Liver (tissue), 9 donors: ENCODE measurements around the gene SPEG. TPM values are rescaled to one million over a fixed set of nuclear protein-coding genes. Genes with fewer than 3 reads are reported as not detected.

Experiments used
- DNase-seq: peaks from one replicate; pipeline ENCODE4 v3.0.0-alpha.2; 2017; ENCODE audit warnings: low spot score
- H3K27ac ChIP-seq, 2 donors: one replicate each; pipeline ENCODE4 v1.7.0; 2013; ENCODE audit warnings: inconsistent platforms in 2 of 2, low read length in 2 of 2, control low read depth in 1 of 2, low read depth in 1 of 2, mild to moderate bottlenecking in 1 of 2
- H3K27me3 ChIP-seq, 4 donors: one replicate each; pipeline versions ENCODE4 v1.6.1 to v1.7.0; 2013; ENCODE audit warnings: low read length in 3 of 4, inconsistent platforms in 1 of 4, mild to moderate bottlenecking in 1 of 4, moderate library complexity in 1 of 4; ENCODE audit not compliant: control insufficient read depth in 4 of 4, insufficient read depth in 4 of 4
- H3K36me3 ChIP-seq, 4 donors: one replicate each; pipeline versions ENCODE4 v1.6.1 to v1.7.0; 2013; ENCODE audit warnings: low read length in 3 of 4, mild to moderate bottlenecking in 3 of 4, low read depth in 1 of 4, moderate library complexity in 1 of 4; ENCODE audit not compliant: control insufficient read depth in 4 of 4, insufficient read depth in 3 of 4
- H3K4me1 ChIP-seq, 4 donors: one replicate each; pipeline versions ENCODE4 v1.6.1 to v1.7.0; 2013; ENCODE audit warnings: low read length in 3 of 4, mild to moderate bottlenecking in 3 of 4, moderate library complexity in 1 of 4; ENCODE audit not compliant: control insufficient read depth in 4 of 4, insufficient read depth in 4 of 4
- H3K4me3 ChIP-seq, 3 donors: one replicate each; pipeline versions ENCODE4 v1.6.1 to v1.7.0; 2013; ENCODE audit warnings: low read length in 3 of 3, control low read depth in 1 of 3, low read depth in 1 of 3, mild to moderate bottlenecking in 1 of 3
- H3K9ac ChIP-seq, 2 donors: one replicate each; pipeline ENCODE4 v1.7.0; 2013; ENCODE audit warnings: low read length in 2 of 2, mild to moderate bottlenecking in 2 of 2, moderate library complexity in 2 of 2, control low read depth in 1 of 2, low read depth in 1 of 2
- H3K9me3 ChIP-seq, 4 donors: one replicate each; pipeline versions ENCODE4 v1.6.1 to v1.7.0; 2013; ENCODE audit warnings: low read length in 3 of 4; ENCODE audit not compliant: control insufficient read depth in 4 of 4
- CTCF ChIP-seq: fragments of 150-350 bp; IDR thresholded peaks from 2 replicates; pipeline ENCODE4 v1.5.1; 2017; ENCODE audit warnings: improper control_type of control experiment, low read depth, low read length; ENCODE audit not compliant: missing input control
- EGR1 ChIP-seq, 2 donors: IDR thresholded peaks; 2 replicates each; pipeline ENCODE4 v1.6.1; 2016 to 2018; ENCODE audit warnings: antibody characterized with exemption in 2 of 2, low read depth in 2 of 2
- FOXA1 ChIP-seq: IDR thresholded peaks from 2 replicates; pipeline ENCODE4 v1.6.1; 2016; ENCODE audit warnings: antibody characterized with exemption
- FOXA2 ChIP-seq: IDR thresholded peaks from 2 replicates; pipeline ENCODE4 v1.6.1; 2016; ENCODE audit warnings: antibody characterized with exemption
- GABPA ChIP-seq, 2 donors: IDR thresholded peaks in 1 of 2; conservative IDR thresholded peaks in 1 of 2; 2 replicates each; pipeline ENCODE4 v1.6.1; 2016; ENCODE audit warnings: antibody characterized with exemption in 2 of 2, mild to moderate bottlenecking in 1 of 2, moderate library complexity in 1 of 2
- HNF4A ChIP-seq, 2 donors: conservative IDR thresholded peaks; 2 replicates each; pipeline ENCODE4 v1.6.1; 2016; ENCODE audit warnings: antibody characterized with exemption in 2 of 2, mild to moderate bottlenecking in 2 of 2
- HNF4G ChIP-seq: IDR thresholded peaks from 2 replicates; pipeline ENCODE4 v1.6.1; 2016; ENCODE audit warnings: antibody characterized with exemption
- JUND ChIP-seq, 2 donors: IDR thresholded peaks; 2 replicates each; pipeline ENCODE4 v1.6.1; 2016; ENCODE audit warnings: antibody characterized with exemption in 2 of 2
- MAX ChIP-seq: IDR thresholded peaks from 2 replicates; pipeline ENCODE4 v1.6.1; 2016; ENCODE audit warnings: antibody characterized with exemption
- NR2F2 ChIP-seq: IDR thresholded peaks from 2 replicates; pipeline ENCODE4 v1.6.1; 2016; ENCODE audit warnings: antibody characterized with exemption
- RAD21 ChIP-seq, 2 donors: IDR thresholded peaks; 2 replicates each; pipeline ENCODE4 v1.6.1; 2016; ENCODE audit warnings: antibody characterized with exemption in 2 of 2, mild to moderate bottlenecking in 2 of 2
- REST ChIP-seq: IDR thresholded peaks from 2 replicates; pipeline ENCODE4 v1.6.1; 2016; ENCODE audit warnings: antibody characterized with exemption, mild to moderate bottlenecking
- RXRA ChIP-seq, 2 donors: IDR thresholded peaks; 2 replicates each; pipeline ENCODE4 v1.6.1; 2017 to 2018; ENCODE audit warnings: antibody characterized with exemption in 2 of 2, mild to moderate bottlenecking in 1 of 2
- SP1 ChIP-seq: IDR thresholded peaks from 2 replicates; pipeline ENCODE4 v1.6.1; 2018; ENCODE audit warnings: antibody characterized with exemption, mild to moderate bottlenecking
- TAF1 ChIP-seq: conservative IDR thresholded peaks from 2 replicates; pipeline ENCODE4 v1.6.1; 2016; ENCODE audit warnings: antibody characterized with exemption, mild to moderate bottlenecking
- YY1 ChIP-seq: IDR thresholded peaks from 2 replicates; pipeline ENCODE4 v1.6.1; 2016; ENCODE audit warnings: antibody characterized with exemption, mild to moderate bottlenecking
- whole genome bisulfite sequencing: extraction: QIAGEN DNeasy Blood & Tissue Kit; methylation state at CpG from one replicate; pipeline ENCODE4 v1.1.7; 2013; 5-methylcytosine and 5-hydroxymethylcytosine counted together
- polyA plus RNA-seq, 2 donors: library from polyadenylated mRNA; stranded (reverse) in 1 of 2; unstranded in 1 of 2; fragments of 200-250 nt in 1 of 2; fragments of >200 nt in 1 of 2; fragmentation: Nextera tagmentation in 1 of 2; extraction: Ambion mirVana in 1 of 2; gene quantifications; one replicate each; pipeline versions ENCODE4 v1.2.1 to v1.2.3, GENCODE V29; 2013 to 2015
- total RNA-seq, 2 donors: library from RNA; depleted of rRNA; stranded (reverse); fragments of >200 nt; gene quantifications; one replicate each; pipeline ENCODE4 v1.2.3, GENCODE V29; 2014
- TF ChIP-seq, protein P1 (sequence below): IDR thresholded peaks from 2 replicates; pipeline ENCODE4 v1.6.1; 2016; ENCODE audit warnings: antibody characterized with exemption
- TF ChIP-seq, protein P2 (sequence below): IDR thresholded peaks from 2 replicates; pipeline ENCODE4 v1.6.1; 2016; ENCODE audit warnings: antibody characterized with exemption
- donor health status: healthy.
- donor health status: healthy.
- donor health status: healthy.
- donor health status: healthy.
- donor health status: healthy.

Gene SPEG
- total and polyA plus RNA-seq, 4 donors: 0.51 to 0.96 (median 0.66) TPM

DNA sequence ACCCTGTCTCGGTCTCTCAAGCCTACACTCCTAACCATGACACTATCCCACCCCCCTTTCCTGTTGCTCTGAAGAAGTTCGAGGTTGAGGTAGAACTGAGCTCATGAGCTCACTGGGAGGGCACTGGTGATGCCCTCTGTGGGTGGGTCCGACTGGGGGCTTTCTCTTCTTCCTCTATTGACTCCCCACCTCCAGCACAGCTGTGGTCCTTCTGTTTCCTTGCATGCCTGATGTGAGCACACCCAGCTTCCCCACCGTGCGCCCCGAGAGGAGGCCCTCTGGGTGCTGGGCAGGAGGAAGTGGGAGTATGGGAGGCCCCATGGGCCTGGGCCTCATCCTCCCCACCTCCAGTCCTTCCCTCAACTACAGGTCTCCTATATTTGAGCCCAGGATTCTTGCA, 20.9 kb downstream of the SPEG start:
- H3K4me3 ChIP-seq: no peak overlapping the region
- H3K36me3 ChIP-seq: no peaks in the 10 kb centered on the region
- TF ChIP-seq HNF4G (no peak), FOXA2 (no peak), SP1 (no peak), NR2F2 (no peak), JUND (IDR thresholded peaks at IDR 0.05) (no peak)
- TF ChIP-seq, protein P1, sequence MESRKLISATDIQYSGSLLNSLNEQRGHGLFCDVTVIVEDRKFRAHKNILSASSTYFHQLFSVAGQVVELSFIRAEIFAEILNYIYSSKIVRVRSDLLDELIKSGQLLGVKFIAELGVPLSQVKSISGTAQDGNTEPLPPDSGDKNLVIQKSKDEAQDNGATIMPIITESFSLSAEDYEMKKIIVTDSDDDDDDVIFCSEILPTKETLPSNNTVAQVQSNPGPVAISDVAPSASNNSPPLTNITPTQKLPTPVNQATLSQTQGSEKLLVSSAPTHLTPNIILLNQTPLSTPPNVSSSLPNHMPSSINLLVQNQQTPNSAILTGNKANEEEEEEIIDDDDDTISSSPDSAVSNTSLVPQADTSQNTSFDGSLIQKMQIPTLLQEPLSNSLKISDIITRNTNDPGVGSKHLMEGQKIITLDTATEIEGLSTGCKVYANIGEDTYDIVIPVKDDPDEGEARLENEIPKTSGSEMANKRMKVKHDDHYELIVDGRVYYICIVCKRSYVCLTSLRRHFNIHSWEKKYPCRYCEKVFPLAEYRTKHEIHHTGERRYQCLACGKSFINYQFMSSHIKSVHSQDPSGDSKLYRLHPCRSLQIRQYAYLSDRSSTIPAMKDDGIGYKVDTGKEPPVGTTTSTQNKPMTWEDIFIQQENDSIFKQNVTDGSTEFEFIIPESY: no peak
- H3K9ac ChIP-seq: no peak overlapping the region
- H3K27ac ChIP-seq: no peak overlapping the region
- DNase-seq: no peak
- H3K9me3 ChIP-seq: no peaks in the 10 kb centered on the region
- 81% methylated on average over 6 of the region's 6 CpGs for WGBS
- H3K27me3 ChIP-seq: peaks cover 0 to 6% (median under 1%) of the 10 kb centered on the region in 4 donors
- no peaks in the 10 kb centered on the region for H3K4me1 ChIP-seq

GRCh38 chr2:219457784-219458369, 23.2 kb downstream of the SPEG start:
- Histone ChIP-seq H3K27me3 (peaks cover 0 to 6% (median under 1%) of the 10 kb centered on the region in 4 donors), H3K9ac (no peak overlapping the region), H3K36me3 (no peaks in the 10 kb centered on the region), H3K4me3 (no peak overlapping the region), H3K9me3 (no peaks in the 10 kb centered on the region), H3K4me1 (no peaks in the 10 kb centered on the region), H3K27ac (no peak overlapping the region)
- no peak for DNase-seq
- TF ChIP-seq FOXA1 (no peak), TAF1 (no peak), RXRA (IDR thresholded peaks at IDR 0.05) (no peak), JUND (IDR thresholded peaks at IDR 0.05) (no peak)
- TF ChIP-seq, protein P1: no peak
- WGBS: 69% methylated on average over 5 of the region's 5 CpGs

GRCh38 chr2:219458996-219459395, 24.4 kb downstream of the SPEG start:
- Histone ChIP-seq H3K36me3 (no peaks in the 10 kb centered on the region), H3K27ac (no peak overlapping the region), H3K4me1 (no peaks in the 10 kb centered on the region), H3K9ac (no peak overlapping the region), H3K4me3 (no peak overlapping the region), H3K27me3 (peaks cover 0 to 2% (median 0%) of the 10 kb centered on the region in 4 donors), H3K9me3 (no peaks in the 10 kb centered on the region)
- TF ChIP-seq EGR1 (IDR thresholded peaks at IDR 0.05; ENCODE audit: low read depth in 2 of 2) (no peak), FOXA2 (no peak), NR2F2 (no peak), CTCF (no peak), TAF1 (no peak), REST (no peak), SP1 (no peak), FOXA1 (no peak), RAD21 (IDR thresholded peaks at IDR 0.05) (no peak), YY1 (no peak), GABPA (IDR thresholded peaks at IDR 0.05 in 1 of 2, conservative IDR thresholded peaks at IDR 0.05 in 1 of 2) (no peak), HNF4A (conservative IDR thresholded peaks at IDR 0.05) (no peak), JUND (IDR thresholded peaks at IDR 0.05) (no peak), RXRA (IDR thresholded peaks at IDR 0.05) (no peak), HNF4G (no peak), MAX (no peak)
- TF ChIP-seq, protein P2, sequence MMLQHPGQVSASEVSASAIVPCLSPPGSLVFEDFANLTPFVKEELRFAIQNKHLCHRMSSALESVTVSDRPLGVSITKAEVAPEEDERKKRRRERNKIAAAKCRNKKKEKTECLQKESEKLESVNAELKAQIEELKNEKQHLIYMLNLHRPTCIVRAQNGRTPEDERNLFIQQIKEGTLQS: no peak
- no peak for DNase-seq
- 81% methylated on average over 8 of the region's 8 CpGs for WGBS
